NCI-H1417 treated with DMSO at 0.1 percent for 48 hours (cell line): ENCODE measurements around the gene PRTFDC1.
"Not testable (repeated sequence)": the region's sequence is repeated elsewhere in the genome, so short reads cannot be mapped to it uniquely, and the experiment has no call there.

ENCODE experiments used
- DNase-seq: peaks from one replicate; lab custom pipeline; 2025; lab: John Stamatoyannopoulos, UW

Gene PRTFDC1

DNA sequence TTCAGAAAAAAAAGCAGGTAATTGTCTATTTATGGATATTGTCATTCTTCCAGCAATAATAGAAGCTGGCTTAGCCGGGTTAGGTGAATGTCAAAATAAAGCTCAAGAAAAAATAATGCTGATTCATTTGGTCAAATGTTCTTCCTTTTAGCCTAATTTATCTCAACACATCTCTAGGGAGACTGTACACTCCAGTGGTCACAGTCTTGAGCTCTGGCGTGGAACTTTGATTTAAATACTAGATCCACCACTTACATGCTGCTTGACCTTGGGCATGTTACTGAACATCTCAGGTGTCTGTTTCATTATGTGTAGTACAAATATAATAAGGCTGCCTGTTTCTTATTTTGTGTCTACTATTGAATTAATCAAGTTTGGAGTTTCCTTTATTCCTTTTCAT is 22.0 kb downstream of the PRTFDC1 start:
- DNase-seq: no peak

DNA sequence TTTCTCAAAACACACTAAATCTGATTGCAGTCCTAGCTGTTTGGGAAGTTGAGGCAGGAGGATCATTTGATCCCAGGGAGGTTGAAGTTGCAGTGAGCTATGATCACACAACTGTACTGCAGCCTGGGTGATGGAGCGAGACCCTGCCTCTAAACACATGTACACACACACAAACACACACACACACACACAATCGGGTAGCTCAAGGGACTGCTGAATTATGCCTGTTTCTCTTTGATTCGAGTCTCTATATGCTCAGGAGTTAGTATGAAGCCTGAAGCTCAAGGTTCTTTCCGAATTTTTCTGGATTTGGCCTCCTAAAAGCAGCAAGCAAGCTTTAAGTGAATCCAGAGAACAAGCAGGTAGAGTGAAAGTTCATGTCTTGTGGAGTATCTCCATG is 22.5 kb downstream of the PRTFDC1 start:
- DNase-seq: no peak

DNA sequence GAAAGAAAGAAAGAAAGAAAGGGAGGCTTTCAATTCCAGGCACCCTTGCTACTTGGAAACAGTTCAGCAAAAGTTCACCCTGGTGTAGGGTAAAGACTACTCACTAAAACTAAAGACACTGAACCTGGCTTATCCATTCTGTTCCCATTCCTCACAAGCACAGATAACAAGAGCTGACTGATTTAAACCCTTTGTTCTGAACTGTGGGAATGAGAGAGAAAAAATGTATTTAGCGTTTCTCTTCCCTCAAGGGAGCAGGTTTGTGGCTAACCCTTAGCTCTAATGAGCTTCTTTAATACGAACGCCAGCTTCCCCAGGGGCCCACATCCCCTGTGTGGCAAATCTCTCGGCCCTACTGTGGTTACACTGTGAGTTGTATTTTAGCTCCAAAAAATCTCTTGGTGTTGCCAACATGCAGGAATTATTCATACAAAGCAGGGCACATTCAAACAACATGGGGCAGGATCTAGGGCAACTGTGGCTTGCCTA is 23.3 kb downstream of the PRTFDC1 start:
- DNase-seq: no peak

DNA sequence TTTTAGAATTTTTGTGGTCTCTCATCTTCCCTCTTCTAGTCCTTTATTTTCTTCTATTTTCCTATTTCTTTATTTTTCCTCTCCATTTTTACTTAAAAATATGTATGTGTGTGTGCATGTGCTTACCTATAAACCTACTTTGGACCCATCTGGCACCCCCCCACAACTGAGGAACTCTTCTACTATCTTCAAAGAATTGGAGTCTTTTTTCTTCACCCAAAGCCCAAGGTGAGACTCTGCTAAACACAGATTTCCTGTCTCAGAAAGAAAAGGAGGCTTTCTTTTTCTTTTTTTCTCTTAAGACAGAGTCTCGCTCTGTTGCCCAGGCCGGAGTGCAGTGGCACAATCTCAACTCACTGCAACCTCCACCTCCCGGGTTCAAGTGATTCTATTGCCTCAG is 24.2 kb downstream of the PRTFDC1 start:
- DNase-seq: no peak

DNA sequence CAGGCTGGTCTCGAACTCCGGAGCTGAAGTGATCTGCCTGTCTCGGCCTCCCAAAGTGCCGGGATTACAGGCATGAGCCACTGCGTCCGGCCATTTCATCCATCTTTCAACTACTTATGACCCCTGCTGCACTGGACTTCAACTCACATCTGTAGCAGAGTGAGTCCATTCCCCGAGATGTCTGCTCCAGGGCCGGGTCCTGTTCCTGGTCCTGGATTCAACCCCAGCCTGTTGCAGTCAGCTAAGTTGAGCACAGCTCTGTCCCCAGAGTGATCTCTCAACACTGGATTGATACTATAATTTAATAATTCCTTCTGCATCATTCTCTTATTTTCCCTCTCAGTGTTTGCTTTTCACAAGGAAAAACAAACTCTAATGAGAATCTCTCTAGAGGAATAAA is 25.8 kb downstream of the PRTFDC1 start:
- DNase-seq: no peak

DNA sequence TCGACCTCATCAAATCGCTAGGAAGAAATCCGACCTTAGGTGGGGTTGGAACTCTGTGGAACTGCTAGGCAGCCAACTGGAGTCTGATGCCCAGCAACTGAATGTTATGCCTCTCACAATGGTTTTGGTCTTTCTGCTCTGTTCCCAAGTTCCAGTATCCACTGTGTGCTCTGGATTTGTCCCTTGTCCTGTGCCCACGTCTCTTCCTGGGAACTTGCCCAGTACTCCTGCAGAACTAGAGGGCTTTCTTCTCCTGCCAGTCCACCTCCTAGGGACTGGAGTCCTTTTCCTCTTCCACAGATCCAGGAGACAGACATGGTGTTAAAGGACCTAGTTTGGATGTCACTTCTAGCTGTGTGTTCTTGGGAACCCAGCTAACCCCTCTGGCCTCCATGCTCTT is 26.6 kb downstream of the PRTFDC1 start:
- DNase-seq: no peak

DNA sequence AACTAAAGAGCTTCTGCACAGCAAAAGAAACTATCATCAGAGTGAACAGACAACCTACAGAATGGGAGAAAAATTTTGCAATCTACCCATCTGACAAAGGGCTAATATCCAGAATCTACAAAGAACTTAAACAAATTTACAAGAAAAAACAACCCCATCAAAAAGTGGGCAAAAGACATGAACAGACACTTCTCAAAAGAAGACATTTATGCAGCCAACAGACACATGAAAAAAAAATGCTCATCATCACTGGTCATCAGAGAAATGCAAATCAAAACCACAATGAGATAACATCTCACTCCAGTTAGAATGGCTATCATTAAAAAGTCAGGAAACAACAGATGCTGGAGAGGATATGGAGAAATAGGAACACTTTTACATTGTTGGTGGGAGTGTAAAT is 27.9 kb downstream of the PRTFDC1 start:
- DNase-seq: not testable (repeated sequence)

DNA sequence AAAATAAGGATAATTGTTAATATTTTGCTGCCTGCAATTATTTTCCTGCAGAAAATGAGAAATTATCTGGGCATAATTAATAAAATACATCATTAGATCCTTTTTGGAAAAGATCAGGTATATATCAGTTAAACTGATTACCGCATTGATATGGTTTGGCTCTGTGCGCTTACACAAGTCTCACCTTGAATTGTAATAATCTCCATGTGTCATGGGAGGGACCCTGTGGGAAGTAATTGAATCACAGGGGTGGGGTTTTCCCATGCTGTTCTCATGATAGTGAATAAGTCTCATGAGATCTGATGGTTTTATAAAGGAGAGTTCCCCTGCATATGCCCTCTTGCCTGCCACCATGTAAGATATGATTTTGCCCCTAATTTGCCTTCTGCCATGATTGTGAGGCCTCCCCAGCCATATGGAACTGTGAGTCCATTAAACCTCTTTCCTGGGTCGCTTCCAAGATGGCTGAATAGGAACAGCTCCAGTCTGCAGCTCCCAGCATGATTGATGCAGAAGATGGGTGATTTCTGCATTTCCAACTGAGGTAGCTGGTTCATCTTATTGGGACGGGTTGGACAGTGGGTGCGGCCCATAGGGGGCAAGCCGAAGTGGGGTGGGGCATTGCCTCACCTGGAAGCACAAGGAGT is 30.1 kb downstream of the PRTFDC1 start:
- DNase-seq: not testable (repeated sequence)

DNA sequence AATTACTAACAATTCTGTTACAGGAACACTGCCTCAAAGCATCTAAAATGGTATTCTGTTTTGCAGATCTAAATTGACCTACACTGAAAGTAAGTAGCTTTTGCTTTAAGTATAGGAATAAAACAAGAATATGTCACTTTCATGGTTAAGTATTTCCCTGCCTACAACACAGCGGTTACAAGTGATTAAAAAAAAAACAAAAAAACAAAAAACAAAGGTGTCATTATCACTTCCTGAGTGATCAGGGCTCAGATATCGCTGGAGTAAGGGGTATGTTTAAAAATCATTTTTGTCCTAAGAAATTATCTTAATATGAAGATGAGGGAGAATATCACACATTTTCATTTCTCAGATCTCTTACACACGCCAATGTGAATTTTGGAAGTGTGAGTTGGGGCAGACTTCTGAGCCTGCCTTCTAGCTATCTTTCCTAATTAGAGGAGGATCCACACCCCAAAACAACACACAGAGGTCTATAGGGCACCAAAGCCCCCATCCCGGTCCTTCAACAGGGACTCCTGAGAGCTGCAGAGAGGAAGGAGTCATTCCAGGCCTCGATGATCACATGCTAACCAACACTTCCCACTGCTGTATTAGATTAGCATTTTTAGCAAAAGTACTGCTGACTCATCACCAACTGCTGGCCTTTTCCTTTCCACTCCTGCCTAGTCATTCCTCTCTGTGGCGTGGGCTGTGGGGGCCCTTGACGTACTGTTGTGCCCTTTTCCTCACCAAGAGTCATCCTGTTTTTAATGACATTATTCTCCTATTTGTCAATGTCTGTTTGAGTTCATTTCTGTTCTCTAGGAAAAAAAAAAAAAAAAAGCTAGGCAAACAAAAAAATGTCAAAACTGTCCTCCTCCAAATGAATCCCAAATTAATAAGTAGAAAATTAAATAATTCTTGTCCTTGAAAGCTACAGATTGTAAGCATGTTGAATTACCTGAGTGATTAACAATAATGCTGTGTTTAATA is 31.2 kb downstream of the PRTFDC1 start:
- no peak for DNase-seq

DNA sequence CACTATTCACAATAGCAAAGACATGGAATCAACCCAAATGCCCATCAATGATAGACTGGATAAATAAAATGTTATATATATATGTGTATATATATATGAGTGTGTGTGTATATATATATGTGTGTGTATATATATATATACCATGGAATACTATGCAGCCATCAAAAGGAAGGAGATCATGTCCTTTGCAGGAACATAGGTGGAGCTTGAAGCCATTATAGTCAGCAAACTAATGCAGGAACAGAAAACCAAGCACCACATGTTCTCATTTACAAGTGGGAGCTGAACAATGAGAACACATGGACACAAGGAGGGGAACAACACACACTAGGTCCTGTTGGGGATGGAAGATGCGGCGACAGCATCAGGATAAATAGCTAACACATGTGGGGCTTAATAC is 32.2 kb downstream of the PRTFDC1 start:
- not testable (repeated sequence) for DNase-seq

DNA sequence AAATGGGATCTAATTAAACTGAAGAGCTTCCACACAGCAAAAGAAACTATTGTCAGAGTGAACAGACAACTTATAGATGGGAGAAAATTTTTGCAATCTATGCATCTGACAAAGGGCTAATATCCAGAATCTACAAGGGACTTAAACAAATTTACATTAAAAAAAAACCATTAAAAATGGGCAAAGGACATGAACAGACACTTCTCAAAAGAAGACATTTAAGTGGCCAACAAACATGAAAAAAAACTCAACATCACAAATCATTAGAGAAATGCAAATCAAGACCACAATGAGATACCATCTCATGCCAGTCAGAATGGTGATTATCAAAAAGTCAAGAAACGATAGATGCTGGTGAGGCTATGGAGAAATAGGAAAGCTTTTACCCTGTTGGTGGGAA is 32.8 kb downstream of the PRTFDC1 start:
- DNase-seq: not testable (repeated sequence)

DNA sequence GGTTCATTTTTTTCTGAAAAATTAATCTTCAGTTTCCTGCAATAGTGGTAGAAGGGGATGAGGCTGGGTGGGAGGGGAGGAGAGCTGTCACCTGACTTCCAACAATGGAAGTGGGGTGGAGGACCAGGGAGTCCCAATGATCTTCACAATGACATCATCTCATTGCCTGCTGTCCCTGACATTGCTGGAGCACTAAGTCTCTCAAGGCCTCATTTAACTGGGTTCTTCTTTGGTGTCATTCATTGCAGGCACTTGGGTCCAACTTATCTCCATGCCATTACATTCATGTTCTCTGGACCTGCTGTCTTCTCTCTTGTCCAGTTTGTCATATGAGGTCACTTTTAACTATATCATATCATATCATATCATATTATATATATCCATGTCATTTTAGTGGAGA is 34.4 kb downstream of the PRTFDC1 start:
- DNase-seq: no peak

DNA sequence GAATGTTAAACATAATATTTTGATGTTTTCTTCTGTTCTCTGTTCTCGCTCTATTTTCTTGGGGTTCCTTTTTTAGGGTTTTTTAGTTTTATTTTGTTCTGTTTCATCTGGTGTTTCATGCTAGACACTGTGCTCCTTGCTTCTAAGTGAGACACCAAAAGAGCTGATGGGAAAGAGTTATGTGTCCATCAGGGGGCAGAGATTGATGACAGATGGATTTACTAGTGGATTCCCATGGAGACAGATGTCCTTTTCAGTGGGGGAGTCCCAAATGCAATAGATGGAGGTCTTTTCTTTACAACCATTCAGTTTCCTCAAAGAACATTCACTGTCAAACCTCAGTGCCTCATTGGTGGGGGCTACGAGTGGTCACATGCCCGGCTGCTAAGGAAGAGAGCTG is 34.9 kb downstream of the PRTFDC1 start:
- DNase-seq: no peak

DNA sequence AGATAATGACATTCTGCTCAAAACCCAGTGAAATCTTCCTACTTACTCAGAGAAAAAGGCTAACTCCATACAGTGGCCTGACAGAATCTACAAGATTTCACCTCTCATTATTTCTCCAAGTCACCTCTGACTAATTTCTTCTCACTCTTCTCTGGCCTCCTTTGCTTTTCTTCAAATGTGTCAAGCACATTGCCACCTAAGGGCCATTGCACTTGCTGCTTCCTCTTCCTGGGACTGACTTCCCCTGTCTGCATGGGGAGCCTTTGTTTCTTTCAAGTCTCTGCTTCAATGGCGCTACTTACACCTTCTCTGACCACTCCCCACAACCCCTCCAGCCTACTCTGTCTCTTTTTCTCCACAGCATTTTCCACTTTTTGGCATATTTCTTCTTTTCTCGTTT is 36.0 kb downstream of the PRTFDC1 start:
- DNase-seq: no peak

DNA sequence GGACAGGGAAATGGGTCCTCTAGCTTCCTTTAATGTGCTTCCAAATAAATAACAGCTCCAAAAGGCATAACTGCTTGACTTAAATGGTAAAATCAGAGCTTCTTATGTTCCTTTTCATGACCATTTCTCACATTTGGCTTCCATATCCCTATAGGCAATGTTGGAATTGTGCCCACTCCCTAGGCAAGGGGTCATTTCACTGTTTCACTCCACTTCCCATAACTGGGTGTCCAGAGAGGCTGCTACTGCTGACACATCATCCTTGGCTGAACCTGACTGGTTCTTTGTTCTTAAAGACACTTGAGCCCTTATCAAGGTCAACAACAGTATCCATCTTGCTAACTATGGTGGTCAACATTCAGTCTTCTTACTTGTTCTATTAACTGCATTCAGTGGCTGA is 37.1 kb downstream of the PRTFDC1 start:
- DNase-seq: no peak

DNA sequence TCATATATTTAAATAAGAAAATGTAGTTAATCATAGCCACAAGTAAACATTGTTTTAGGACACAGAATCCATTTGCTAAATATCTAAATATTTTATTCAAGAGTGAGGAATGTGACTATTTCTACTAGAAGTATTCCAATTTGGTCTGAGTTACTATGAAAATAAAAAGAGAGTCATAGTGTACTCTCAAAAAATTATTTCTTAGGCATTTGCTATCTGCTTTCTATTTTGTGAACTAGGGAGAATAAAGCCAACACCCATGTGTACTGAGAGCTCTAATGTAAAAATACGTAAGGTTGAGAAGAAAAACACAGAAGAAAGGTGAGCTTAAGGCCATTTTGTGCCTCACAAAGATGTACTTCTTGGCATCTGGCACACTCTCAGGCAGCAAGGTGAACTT is 38.3 kb downstream of the PRTFDC1 start:
- DNase-seq: no peak

DNA sequence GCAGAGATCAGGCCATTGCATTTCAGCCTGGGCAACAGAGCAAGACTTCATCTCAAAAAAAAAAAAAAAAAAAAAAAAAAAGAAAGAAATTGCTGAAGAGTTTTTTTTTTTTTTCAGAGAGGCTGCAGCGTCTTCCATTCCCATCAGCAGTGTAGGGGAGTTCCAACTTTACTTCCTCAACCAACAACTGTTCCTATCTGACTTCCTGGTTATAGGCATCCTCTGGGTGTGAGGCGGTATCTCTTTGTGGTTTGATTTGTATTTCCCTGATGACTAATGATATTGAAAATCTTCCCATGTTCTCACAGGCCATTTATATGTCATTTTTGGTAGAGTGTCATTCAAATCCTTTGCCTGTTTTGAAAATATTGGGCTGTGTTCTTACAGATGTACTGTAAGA is 40.2 kb downstream of the PRTFDC1 start:
- no peak for DNase-seq

DNA sequence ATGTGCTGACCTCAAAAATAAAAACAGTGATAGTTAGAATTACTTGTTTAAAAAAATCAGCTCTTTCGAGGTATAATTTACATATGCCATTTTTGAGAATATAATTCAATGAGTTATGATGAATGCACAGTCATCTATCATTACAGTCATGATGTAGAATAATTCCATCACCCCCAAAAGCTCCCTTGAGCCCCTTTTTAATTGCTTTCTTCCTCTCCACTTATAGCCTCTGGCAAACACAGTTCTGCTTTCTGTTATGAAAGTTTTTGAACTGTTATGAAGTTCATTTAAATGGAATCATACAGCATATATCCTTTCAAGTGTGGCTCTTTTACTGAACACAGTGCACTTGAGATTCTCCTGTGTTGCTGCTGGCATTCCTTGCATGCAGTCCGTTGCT is 41.4 kb downstream of the PRTFDC1 start:
- DNase-seq: no peak

DNA sequence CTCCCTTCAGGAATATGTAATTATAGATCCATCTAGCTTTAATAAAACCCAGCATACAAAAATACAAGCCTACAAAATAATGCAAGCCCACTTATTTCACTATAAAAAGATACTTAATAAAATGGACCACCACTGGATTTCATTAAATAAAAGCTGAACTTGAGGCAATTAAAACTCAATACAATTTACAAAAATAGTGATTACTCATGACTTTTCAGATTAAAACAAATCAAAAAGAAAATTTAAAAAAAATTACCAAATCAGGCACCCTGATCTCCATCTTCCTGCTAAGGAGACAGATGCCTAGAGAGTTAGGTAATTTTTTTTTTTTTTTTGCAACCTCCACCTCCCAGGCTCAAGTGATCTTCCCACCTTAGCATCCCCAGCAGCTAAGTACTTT is 41.8 kb downstream of the PRTFDC1 start:
- no peak for DNase-seq

DNA sequence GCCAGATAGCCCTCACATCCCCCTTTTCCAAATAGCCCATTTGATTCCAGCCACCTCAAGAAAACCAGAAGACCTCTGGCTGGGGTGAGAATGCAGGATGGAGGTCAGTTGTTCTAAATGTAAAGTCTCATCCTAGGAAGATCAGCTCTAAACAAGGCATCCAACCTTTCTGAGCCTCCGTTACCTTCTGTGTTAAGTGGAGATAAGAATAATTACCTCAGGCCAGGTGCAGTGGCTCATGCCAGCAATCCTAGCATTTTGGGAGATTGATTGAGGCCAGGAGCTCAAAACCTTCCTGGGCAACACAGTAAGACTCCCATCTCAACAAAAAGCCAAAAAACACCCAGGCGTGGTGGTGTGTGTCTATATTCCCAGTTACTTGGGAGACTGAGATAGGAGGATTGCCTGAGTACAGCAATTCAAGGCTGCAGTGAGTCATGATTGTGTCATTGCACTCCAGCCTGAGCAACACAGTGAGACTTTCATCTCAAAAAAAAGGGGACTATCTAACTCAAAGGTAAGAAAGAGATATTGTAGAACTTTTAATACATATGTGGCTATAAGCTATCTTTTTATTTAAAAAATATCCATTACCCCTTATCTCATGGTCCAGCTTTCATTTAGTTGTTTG is 43.5 kb downstream of the PRTFDC1 start:
- DNase-seq: no peak

DNA sequence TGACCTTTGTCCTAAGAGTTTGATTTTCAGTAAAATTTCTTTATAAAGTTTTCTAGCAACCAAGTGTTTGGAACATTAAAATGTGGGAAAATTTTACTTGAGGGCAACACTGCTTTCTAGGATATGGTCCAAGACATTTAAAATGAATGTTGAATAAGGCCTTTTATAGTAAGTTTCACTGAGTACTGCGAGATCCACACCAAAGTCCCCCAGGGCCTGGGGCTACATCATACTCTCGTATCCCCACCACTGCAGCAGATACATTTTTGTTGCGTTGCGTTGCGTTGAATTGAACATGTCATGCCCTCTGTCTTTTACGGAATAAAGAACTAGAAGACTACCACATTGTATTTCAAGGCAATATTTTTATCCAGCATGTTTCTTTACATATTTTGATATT is 44.5 kb downstream of the PRTFDC1 start:
- DNase-seq: no peak

DNA sequence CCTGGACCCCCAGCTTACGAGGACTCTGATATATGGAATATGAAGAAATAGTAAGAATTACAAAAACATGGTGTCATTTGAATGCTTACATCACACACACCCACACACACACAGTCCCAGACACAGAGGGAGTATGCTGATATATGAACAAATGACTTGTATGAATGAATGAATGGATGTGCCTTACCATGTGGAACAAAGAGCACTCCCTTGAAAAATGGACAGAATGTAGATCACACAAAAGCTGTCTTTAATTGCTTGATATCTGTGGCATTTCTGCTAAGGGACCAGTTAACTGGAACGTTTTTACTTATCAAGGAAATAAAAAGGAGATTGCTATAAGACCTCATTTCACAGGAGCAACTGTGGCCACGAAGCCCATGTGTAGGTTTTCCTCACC is 46.0 kb downstream of the PRTFDC1 start:
- DNase-seq: no peak

DNA sequence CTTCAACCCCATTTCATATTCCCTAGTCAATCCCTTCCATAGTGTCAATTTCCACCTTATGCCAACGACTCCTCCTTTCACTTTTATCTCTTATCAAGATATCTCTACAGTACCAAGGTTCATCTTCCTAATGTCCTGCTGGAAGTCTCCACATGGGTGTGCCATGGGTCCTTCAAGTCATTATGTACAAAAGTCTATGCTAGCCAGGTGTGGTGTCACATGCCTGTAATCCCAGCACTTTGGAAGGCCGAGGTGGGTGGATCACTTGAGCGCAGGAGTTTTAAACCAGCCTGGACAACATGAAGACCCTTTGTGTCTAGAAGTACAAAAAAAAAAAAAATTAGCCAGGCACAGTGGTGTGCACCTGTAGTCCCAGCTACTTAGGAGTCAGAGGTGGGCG is 47.6 kb downstream of the PRTFDC1 start:
- DNase-seq: no peak
